HG03039 (cell line): ENCODE data around the gene IGFN1.
"Not testable (repeated sequence)": the region's sequence is repeated elsewhere in the genome, so short reads cannot be mapped to it uniquely, and the experiment has no call there.

ENCODE experiments used
- ATAC-seq: cut with Tn5 transposase; IDR thresholded peaks from one replicate; pipeline ENCODE4 v1.9.1; 2021; ENCODE audit warnings: mild to moderate bottlenecking, moderate library complexity; ENCODE audit not compliant: unreplicated experiment

IGFN1 gene

GRCh38 chr1:201163036-201163435 lies 27.6 kb upstream of the IGFN1 start:
- not testable (repeated sequence) for ATAC-seq

GRCh38 chr1:201163707-201164106 lies 26.9 kb upstream of the IGFN1 start:
- no peak for ATAC-seq

- ATAC-seq: no peak
Measured at GRCh38 chr1:201164645-201165044, 26.0 kb upstream of the IGFN1 start.

GRCh38 chr1:201167041-201167991 lies 23.3 kb upstream of the IGFN1 start:
- no peak for ATAC-seq

- ATAC-seq: no peak
Measured at GRCh38 chr1:201169203-201169602, 21.4 kb upstream of the IGFN1 start.

GRCh38 chr1:201169971-201170532 lies 20.6 kb upstream of the IGFN1 start:
- ATAC-seq: no peak

- ATAC-seq: peak; percentile 91
Measured at GRCh38 chr1:201170533-201171062, 20.0 kb upstream of the IGFN1 start.

GRCh38 chr1:201171063-201172036 lies 19.3 kb upstream of the IGFN1 start:
- peak; percentile 42 for ATAC-seq

- no peak for ATAC-seq
Measured at GRCh38 chr1:201172326-201172725, 18.3 kb upstream of the IGFN1 start.

- ATAC-seq: no peak
Measured at GRCh38 chr1:201172999-201173610, 17.5 kb upstream of the IGFN1 start.

GRCh38 chr1:201173736-201174135 lies 16.9 kb upstream of the IGFN1 start:
- ATAC-seq: no peak

GRCh38 chr1:201175820-201176500 lies 14.7 kb upstream of the IGFN1 start:
- no peak for ATAC-seq

GRCh38 chr1:201176940-201177339 lies 13.7 kb upstream of the IGFN1 start:
- ATAC-seq: no peak

- no peak for ATAC-seq
Measured at GRCh38 chr1:201178718-201179117, 11.9 kb upstream of the IGFN1 start.

GRCh38 chr1:201180141-201180540 lies 10.5 kb upstream of the IGFN1 start:
- no peak for ATAC-seq

GRCh38 chr1:201180901-201181300 lies 9.7 kb upstream of the IGFN1 start:
- no peak for ATAC-seq

GRCh38 chr1:201181323-201181722 lies 9.3 kb upstream of the IGFN1 start:
- ATAC-seq: no peak

- no peak for ATAC-seq
Measured at GRCh38 chr1:201181726-201182125, 8.9 kb upstream of the IGFN1 start.

- no peak for ATAC-seq
Measured at GRCh38 chr1:201183209-201183608, 7.4 kb upstream of the IGFN1 start.

- ATAC-seq: no peak
Measured at GRCh38 chr1:201183753-201184152, 6.9 kb upstream of the IGFN1 start.
